GM18519 (cell line): Measurements from ENCODE around the gene MSTO1.
"Not testable (repeated sequence)": the region's sequence is repeated elsewhere in the genome, so short reads cannot be mapped to it uniquely, and the experiment has no call there.

ENCODE experiments used
- ATAC-seq: cut with Tn5 transposase; IDR thresholded peaks from one replicate; pipeline ENCODE4 v1.9.1; 2021; ENCODE audit warnings: mild to moderate bottlenecking, moderate library complexity; ENCODE audit not compliant: unreplicated experiment, low FRiP score

MSTO1 gene

GRCh38 chr1:155610257-155610647 is 234 bp downstream of the MSTO1 start:
- not testable (repeated sequence) for ATAC-seq

- ATAC-seq: not testable (repeated sequence)
Observed at GRCh38 chr1:155613226-155613625, 3.2 kb downstream of the MSTO1 start.

- ATAC-seq: no peak
Observed at GRCh38 chr1:155622191-155622590, 12.2 kb downstream of the MSTO1 start.

DNA sequence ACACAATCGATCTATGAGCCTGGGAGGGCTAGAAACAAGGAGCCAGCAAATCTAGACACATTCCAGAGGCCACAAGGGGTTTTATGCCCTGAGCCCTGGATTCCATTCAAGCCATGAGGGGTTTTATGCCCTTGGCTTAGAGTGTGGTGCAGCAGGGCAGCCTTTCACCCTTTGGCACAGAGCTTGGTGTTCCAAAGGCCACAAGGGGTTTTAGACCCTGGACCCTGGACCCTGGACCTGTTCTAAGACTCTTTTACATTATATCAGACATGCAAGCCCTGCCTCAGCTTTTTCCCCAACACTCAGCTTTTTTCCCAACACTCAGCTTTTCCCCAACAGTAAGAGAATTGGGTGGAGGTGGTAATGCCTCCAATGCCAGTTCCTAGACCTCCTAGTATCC is 13.3 kb downstream of the MSTO1 start:
- ATAC-seq: no peak

DNA sequence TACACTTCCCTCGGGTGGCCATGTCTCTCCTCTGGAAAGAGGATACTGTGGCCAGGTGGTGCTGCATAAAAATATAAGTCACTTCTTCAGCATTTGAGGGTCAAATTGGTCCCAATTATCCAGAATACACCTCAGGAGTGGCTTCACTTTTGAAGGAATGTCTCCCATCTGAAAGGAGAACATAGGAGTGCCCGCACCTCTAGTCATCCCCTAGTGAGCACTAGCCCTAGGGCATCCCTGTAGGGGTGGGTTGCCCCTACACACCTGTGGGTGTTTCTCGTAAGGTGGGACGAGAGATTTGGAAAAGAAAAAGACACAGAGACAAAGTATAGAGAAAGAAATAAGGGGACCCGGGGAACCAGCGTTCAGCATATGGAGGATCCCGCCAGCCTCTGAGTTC is 16.4 kb downstream of the MSTO1 start:
- not testable (repeated sequence) for ATAC-seq

DNA sequence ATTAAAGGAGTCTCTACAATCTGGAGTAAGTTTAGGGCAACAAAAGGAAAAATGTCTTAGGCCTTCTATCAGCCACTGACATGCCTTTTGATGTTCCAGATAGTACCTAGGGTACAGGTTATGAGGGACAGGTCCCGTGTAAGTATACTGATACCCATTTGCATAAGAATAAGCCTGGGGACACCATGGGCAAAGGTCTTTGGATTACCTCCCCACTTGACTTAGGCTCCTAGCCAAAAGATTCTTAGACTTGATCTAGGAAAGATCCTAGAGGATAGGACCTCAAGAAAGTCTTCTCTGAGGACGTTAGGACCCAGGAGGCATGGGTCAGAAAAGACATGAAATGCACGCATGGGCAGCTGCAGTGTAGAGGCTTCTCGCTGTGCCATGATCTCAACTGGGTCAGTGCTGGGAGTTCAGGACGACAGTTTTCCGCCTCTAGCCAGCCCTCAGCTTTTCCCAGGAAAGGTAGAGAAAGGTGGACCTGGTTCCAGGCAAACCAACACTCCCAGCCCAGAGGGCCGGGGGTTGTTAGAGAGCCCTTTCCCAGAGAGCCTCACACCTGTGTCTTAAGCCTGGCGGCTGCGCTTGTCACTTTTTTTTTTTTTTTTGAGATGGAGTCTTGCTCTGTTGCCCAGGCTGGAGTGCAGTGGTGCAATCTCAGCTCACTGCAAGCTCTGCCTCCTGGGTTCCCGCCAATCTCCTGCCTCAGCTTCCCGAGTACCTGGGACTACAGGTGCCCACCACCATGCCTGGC is 26.6 kb downstream of the MSTO1 start:
- no peak for ATAC-seq

DNA sequence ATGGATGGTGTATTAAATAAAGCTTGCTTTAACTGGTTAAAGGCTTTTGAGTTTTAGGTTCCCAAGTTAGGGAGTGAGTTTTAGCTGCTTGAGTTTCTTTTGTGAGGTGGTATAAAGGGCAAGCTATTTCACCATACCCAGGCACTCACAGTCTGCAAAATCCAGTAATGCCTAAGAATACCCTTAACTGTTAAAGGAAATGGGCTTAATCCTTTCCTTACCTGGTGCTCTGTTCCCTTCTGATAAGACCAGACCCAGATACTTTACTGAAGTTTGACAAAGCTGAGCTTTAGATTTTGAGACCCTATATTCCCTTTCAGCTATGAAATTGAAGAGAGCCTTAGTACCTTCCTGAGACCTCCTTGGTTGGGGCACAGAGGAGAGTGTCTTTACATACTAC is 30.3 kb downstream of the MSTO1 start:
- ATAC-seq: no peak

DNA sequence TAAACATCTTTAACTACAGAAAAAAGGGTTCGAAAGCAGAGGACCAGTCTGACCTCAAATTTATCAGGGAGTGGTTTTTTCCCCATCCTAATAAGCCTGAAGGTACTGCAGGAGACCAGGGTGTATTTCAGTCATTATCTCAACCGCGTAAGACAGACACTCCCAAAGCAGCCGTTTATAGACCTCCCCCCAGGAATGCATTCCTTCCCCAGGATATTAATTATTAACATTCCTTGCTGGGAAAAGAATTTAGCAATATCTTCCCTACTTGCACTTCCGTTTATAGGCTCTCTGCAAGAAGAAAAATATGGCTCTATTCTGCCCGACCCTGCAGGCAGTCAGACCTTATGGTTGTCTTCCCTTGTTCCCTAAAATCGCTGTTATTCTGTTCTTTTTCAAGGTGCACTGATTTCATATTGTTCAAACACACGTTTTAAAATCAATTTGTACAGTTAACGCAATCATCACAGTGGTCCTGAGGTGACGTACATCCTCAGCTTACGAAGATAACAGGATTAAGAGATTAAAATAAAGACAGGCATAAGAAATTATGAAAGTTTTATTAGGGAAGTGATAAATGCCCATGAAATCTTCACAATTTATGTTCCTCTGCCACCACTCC is 32.7 kb downstream of the MSTO1 start:
- ATAC-seq: not testable (repeated sequence)

DNA sequence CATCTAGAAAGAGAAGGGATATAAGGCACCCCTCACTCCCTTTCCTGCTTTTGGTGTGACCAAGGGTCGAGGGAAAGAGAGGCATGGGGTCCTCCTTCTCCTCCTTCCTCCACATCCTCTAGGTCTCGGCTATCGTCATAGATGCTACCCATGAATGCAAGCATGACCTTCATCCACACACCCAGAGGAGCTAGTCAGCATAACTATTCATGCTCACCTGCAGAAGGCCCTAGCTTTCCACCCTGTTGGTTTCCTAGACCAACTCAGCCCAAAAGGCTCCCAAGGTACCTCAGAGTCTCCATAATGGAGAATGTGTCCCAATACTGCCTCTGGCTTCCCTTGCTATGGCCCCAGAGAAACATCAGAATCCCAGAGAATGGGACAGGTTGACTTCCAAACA is 33.2 kb downstream of the MSTO1 start:
- ATAC-seq: no peak

GRCh38 chr1:155645034-155645598 is 35.1 kb downstream of the MSTO1 start:
- ATAC-seq: no peak

GRCh38 chr1:155645648-155646047 is 35.6 kb downstream of the MSTO1 start:
- ATAC-seq: no peak

GRCh38 chr1:155646307-155646706 is 36.3 kb downstream of the MSTO1 start:
- no peak for ATAC-seq

- ATAC-seq: no peak
Observed at GRCh38 chr1:155648207-155649147, 38.5 kb downstream of the MSTO1 start.

DNA sequence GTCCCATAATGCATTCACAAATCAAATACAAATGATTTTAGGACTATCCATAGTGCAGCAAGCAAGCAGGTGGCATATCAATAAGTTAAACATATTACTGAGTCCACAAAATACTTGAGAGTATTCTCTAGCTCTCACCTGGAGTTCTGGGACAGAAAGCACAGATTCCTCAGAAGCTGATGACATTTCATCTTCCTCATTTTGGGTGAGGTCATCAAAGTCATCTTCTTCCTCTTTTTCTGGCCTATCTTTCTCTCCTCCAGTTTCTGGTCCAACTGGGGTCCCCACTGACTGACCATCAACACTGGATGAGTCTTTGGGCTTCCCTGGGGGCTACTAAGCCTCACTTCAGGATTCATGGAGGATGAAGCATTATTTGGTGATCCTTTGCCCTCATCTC is 39.7 kb downstream of the MSTO1 start:
- ATAC-seq: no peak

GRCh38 chr1:155650231-155650757 is 40.3 kb downstream of the MSTO1 start:
- ATAC-seq: no peak

DNA sequence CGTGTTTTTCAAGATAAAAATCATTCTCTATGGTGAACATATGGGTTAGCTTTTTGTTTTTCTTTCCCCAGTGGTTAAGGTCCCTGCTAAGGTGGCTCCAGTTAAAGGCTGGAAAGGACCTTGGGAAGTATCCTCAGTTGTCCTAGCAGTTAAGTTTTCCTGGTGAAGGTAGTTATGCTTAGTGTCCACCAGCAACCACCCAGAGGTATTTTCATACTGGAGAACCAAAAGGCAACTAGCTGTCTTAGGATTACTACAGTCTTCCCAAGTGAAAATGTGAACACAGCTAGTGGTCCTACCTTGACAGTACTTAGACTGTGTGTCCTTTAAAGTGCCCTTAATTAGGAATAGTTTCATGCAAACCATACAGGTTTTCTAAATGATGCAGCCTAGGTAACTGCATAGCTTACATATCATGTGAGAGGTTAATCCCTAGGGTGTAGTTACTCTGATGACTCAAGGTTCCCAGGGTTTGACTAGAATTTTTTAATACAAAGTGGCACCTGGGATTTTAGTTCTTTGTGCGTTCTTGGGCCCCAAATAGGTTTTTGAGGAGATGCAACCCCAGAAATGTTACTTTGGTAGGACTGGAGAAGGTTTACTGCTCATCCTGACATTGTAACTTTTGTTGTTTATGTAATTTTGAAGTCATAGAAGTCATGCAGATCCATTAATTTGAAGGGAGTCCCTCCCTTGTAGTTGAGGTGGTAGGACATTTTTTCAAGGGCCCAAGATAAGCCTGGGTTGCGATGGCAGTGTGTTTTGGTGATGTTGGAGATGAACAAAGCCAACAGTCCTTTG is 42.0 kb downstream of the MSTO1 start:
- ATAC-seq: no peak

- no peak for ATAC-seq
Observed at GRCh38 chr1:155652951-155653350, 42.9 kb downstream of the MSTO1 start.

- ATAC-seq: no peak
Observed at GRCh38 chr1:155657463-155657862, 47.4 kb downstream of the MSTO1 start.

DNA sequence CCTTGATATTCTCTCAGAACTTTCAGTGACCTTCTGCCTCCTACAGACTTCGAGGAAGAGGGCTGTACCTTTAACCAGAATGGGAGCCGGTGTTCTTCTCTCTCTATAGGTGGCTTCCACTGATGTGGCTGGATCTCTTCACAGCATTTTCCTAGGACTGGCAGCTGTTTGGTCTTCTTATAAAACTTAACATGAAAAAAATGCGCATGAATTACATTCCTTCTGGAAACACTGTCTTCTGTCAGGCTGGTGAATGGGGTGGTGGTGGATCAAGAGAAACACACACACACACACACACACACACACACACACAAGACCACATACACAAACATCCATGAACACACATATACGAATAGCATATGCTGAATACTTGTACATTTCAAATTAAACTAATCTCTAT is 51.2 kb downstream of the MSTO1 start:
- ATAC-seq: not testable (repeated sequence)
